ENCODE measurements around the gene SOX9. TPM values are rescaled to one million over a fixed set of nuclear protein-coding genes. Genes with fewer than 3 reads are reported as not detected.

Gene SOX9
- polyA plus RNA-seq, 3 donors: 20.4 to 22.8 (median 22.3) TPM

GRCh38 chr17:72151565-72152386 is 31.0 kb downstream of the SOX9 start:
- DNase-seq: no peak

GRCh38 chr17:72152387-72152929 is 31.6 kb downstream of the SOX9 start:
- no peak for DNase-seq

GRCh38 chr17:72158895-72159885 is 38.4 kb downstream of the SOX9 start:
- DNase-seq: no peak

- DNase-seq: no peak
Observed at GRCh38 chr17:72162569-72162968, 41.7 kb downstream of the SOX9 start.

GRCh38 chr17:72163474-72163873 is 42.7 kb downstream of the SOX9 start:
- DNase-seq: no peak

GRCh38 chr17:72164158-72164739 is 43.4 kb downstream of the SOX9 start:
- DNase-seq: no peak

GRCh38 chr17:72165192-72165866 is 44.5 kb downstream of the SOX9 start:
- DNase-seq: no peak

GRCh38 chr17:72165867-72166439 is 45.1 kb downstream of the SOX9 start:
- DNase-seq: no peak

GRCh38 chr17:72167593-72167992 is 46.8 kb downstream of the SOX9 start:
- DNase-seq: no peak

- no peak for DNase-seq
Observed at GRCh38 chr17:72169823-72170222, 49.0 kb downstream of the SOX9 start.

GRCh38 chr17:72171703-72172667 is 51.2 kb downstream of the SOX9 start:
- DNase-seq: no peak

- no peak for DNase-seq
Observed at GRCh38 chr17:72173499-72174116, 52.8 kb downstream of the SOX9 start.

GRCh38 chr17:72175263-72175662 is 54.4 kb downstream of the SOX9 start:
- no peak for DNase-seq
